Neural crest cell (in vitro differentiated cells): ENCODE data around the gene FGFR3. TPM values are rescaled to one million over a fixed set of nuclear protein-coding genes. Genes with fewer than 3 reads are reported as not detected.
A peak's percentile ranks its signal among the peaks of the same experiment; 100 is the strongest.

Experiments used
- DNase-seq: peaks from one replicate; pipeline ENCODE4 v3.0.0; 2021; ENCODE audit warnings: low read depth, mixed read lengths, low spot score
- H3K27ac Mint-ChIP-seq: one replicate; pipeline ENCODE4 v1.8.0; 2021; ENCODE audit warnings: mild to moderate bottlenecking, mixed read lengths; ENCODE audit not compliant: unreplicated experiment
- H3K27me3 Mint-ChIP-seq: 2 replicates; pipeline ENCODE4 v1.8.0; 2021; ENCODE audit warnings: low read depth, mild to moderate bottlenecking, mixed read lengths
- H3K36me3 Mint-ChIP-seq: 2 replicates; pipeline ENCODE4 v1.8.0; 2021; ENCODE audit warnings: low read depth, mild to moderate bottlenecking, mixed read lengths
- H3K4me1 Mint-ChIP-seq: 2 replicates; pipeline ENCODE4 v1.8.0; 2021; ENCODE audit warnings: mixed read lengths
- H3K4me3 Mint-ChIP-seq: one replicate; pipeline ENCODE4 v1.8.0; 2021; ENCODE audit warnings: mild to moderate bottlenecking, mixed read lengths
- H3K9me3 Mint-ChIP-seq: 2 replicates; pipeline ENCODE4 v1.8.0; 2021; ENCODE audit warnings: mixed read lengths
- total RNA-seq: library from RNA; stranded (reverse); gene quantifications from 2 replicates; pipeline ENCODE4 v1.2.1, GENCODE V29; 2021
- TF ChIP-seq, protein P1 (sequence below): fragments of 200-600 bp; sonication (generic); conservative IDR thresholded peaks from 2 replicates; pipeline ENCODE4 v1.5.0; 2021; ENCODE audit warnings: antibody characterized with exemption, mild to moderate bottlenecking

The FGFR3 gene
- total RNA-seq, 1 donor from 2014 or later, result 48.1 TPM

DNA sequence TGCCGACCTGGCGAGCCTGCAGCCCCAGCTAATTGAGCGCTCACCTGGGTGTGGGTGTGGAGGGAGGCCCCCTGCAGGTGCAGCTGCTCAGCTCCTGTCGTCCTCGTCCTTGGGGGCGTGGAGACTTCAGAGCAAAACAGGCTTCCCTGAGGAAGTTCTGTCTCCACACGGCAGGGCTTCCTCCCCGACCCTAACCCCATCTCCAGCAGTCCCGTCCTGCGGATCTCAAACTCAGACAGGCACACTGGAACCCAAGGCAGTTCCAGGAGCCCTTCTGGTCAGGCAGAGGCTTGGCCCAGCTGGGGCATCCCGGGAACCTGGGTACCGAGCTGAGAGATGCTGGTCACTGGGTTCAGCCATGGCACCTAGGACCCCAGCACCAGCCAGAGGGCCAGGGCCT is 47.4 kb upstream of the FGFR3 start:
- DNase-seq, result no peak
- Mint-ChIP-seq H3K36me3 (peaks cover 3% of the 10 kb centered on the region), H3K9me3 (no peaks in the 10 kb centered on the region), H3K27me3 (no peaks in the 10 kb centered on the region), H3K27ac (no peak overlapping the region), H3K4me1 (no peaks in the 10 kb centered on the region), H3K4me3 (no peak overlapping the region)
- TF ChIP-seq, protein P1, sequence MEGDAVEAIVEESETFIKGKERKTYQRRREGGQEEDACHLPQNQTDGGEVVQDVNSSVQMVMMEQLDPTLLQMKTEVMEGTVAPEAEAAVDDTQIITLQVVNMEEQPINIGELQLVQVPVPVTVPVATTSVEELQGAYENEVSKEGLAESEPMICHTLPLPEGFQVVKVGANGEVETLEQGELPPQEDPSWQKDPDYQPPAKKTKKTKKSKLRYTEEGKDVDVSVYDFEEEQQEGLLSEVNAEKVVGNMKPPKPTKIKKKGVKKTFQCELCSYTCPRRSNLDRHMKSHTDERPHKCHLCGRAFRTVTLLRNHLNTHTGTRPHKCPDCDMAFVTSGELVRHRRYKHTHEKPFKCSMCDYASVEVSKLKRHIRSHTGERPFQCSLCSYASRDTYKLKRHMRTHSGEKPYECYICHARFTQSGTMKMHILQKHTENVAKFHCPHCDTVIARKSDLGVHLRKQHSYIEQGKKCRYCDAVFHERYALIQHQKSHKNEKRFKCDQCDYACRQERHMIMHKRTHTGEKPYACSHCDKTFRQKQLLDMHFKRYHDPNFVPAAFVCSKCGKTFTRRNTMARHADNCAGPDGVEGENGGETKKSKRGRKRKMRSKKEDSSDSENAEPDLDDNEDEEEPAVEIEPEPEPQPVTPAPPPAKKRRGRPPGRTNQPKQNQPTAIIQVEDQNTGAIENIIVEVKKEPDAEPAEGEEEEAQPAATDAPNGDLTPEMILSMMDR, result no peak

DNA sequence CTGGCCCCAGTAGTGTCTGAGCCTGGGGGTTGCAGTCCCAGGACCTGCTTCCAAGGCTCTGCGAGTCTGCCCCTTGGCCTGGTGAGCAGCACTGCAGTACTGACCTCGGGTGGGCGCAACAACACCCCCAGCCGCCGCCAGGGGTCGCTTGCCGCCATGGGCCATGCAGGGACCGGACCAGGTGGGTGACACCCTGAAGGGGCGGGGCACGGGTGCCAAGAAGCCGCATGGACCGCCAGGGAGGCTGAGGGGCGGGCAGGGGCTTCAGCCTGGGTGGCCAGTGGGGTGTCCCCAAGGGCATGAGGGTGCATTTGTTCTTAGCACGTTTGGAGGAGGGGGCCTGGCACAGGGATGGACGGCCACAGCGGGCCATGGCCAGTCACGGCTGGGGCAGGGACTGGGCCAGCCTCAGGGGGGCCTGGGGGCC is 46.8 kb upstream of the FGFR3 start:
- peaks cover 3% of the 10 kb centered on the region for H3K36me3 Mint-ChIP-seq
- no peak overlapping the region for H3K27ac Mint-ChIP-seq
- TF ChIP-seq, protein P1, result peak; percentile 91
- H3K4me3 Mint-ChIP-seq, result no peak overlapping the region
- no peaks in the 10 kb centered on the region for H3K27me3 Mint-ChIP-seq
- no peaks in the 10 kb centered on the region for H3K9me3 Mint-ChIP-seq
- DNase-seq, result peak; percentile 97
- no peaks in the 10 kb centered on the region for H3K4me1 Mint-ChIP-seq

- H3K36me3 Mint-ChIP-seq, result no peaks in the 10 kb centered on the region
- no peak overlapping the region for H3K27ac Mint-ChIP-seq
- DNase-seq, result no peak
- H3K4me3 Mint-ChIP-seq, result no peak overlapping the region
- H3K4me1 Mint-ChIP-seq, result no peaks in the 10 kb centered on the region
- no peaks in the 10 kb centered on the region for H3K9me3 Mint-ChIP-seq
- TF ChIP-seq, protein P1, result no peak
- no peaks in the 10 kb centered on the region for H3K27me3 Mint-ChIP-seq
Measured at GRCh38 chr4:1746919-1747602, 46.0 kb upstream of the FGFR3 start.

DNA sequence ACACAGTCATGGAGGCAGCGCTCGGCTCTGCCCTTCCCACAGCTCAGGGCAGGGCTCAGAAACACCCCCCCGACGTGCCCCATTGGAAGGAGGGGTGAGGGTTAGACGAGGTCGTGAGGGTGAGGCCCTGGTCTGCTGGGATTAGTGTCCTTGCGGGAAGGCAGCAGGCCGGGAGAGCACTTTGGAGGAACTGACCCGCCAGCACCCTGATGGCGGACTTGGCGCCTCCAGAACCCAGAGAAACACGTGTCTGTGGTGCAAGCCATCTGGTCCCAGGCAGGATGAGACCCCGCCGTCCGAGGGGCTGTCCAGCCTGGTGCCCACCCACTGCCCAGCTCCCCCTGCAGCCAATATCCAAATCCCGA is 45.5 kb upstream of the FGFR3 start:
- H3K4me3 Mint-ChIP-seq, result no peak overlapping the region
- no peak overlapping the region for H3K27ac Mint-ChIP-seq

GRCh38 chr4:1748465-1748995 is 44.6 kb upstream of the FGFR3 start:
- no peaks in the 10 kb centered on the region for H3K4me1 Mint-ChIP-seq
- no peak overlapping the region for H3K27ac Mint-ChIP-seq
- H3K27me3 Mint-ChIP-seq, result no peaks in the 10 kb centered on the region
- TF ChIP-seq, protein P1, result peak; percentile 98
- no peak overlapping the region for H3K4me3 Mint-ChIP-seq
- no peaks in the 10 kb centered on the region for H3K9me3 Mint-ChIP-seq
- DNase-seq, result peak; percentile 96
- H3K36me3 Mint-ChIP-seq, result no peaks in the 10 kb centered on the region

More for the DNA sequence above, 45.5 kb upstream of the FGFR3 start:
- Mint-ChIP-seq H3K4me1 (no peaks in the 10 kb centered on the region), H3K36me3 (no peaks in the 10 kb centered on the region), H3K9me3 (no peaks in the 10 kb centered on the region), H3K27me3 (no peaks in the 10 kb centered on the region)
- TF ChIP-seq, protein P1, result no peak
- DNase-seq, result no peak
